DOHH2 (cell line): ENCODE data around the gene CERS6.

Experiments
- EZH2phosphoT487 ChIP-seq: fragments of 200-600 bp; sonication (generic); IDR thresholded peaks from 2 replicates; pipeline ENCODE4 v1.6.1; 2017; ENCODE audit warnings: borderline replicate concordance, mild to moderate bottlenecking, antibody characterized with exemption, low read length, moderate library complexity, mixed read lengths
- TF ChIP-seq, protein P1 (sequence below): fragments of 200-600 bp; sonication (generic); IDR thresholded peaks from one replicate; pipeline ENCODE4 v1.5.1; 2014; ENCODE audit warnings: antibody characterized with exemption, mild to moderate bottlenecking, low read depth, low read length; ENCODE audit not compliant: poor library complexity, severe bottlenecking

DNA sequence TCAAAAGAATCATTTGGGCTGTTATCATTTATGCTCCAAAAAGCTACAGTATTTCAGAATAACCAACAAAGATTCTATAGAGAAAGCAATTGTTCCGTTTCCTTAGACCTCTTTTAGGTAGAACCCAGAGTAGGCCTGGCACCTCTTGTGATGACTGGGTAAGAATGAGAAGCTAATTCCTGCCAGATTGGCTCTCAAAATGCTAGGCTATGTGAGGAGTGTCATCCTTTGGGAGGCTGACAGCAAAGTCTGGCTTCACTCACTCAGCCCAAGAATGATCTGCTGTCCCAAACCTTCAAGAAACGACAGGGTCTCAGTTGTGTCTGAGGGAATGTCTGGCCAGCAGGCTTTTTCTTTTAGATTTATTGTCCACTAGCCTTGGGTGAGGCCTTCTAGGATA lies 4.5 kb downstream of the CERS6 start:
- TF ChIP-seq, protein P1, sequence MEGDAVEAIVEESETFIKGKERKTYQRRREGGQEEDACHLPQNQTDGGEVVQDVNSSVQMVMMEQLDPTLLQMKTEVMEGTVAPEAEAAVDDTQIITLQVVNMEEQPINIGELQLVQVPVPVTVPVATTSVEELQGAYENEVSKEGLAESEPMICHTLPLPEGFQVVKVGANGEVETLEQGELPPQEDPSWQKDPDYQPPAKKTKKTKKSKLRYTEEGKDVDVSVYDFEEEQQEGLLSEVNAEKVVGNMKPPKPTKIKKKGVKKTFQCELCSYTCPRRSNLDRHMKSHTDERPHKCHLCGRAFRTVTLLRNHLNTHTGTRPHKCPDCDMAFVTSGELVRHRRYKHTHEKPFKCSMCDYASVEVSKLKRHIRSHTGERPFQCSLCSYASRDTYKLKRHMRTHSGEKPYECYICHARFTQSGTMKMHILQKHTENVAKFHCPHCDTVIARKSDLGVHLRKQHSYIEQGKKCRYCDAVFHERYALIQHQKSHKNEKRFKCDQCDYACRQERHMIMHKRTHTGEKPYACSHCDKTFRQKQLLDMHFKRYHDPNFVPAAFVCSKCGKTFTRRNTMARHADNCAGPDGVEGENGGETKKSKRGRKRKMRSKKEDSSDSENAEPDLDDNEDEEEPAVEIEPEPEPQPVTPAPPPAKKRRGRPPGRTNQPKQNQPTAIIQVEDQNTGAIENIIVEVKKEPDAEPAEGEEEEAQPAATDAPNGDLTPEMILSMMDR, result no peak
- TF ChIP-seq EZH2phosphoT487, result no peak
